ENCODE measurements around the gene AGAP2.
"Not testable (repeated sequence)": the region's sequence is repeated elsewhere in the genome, so short reads cannot be mapped to it uniquely, and the experiment has no call there.

The AGAP2 gene

DNA sequence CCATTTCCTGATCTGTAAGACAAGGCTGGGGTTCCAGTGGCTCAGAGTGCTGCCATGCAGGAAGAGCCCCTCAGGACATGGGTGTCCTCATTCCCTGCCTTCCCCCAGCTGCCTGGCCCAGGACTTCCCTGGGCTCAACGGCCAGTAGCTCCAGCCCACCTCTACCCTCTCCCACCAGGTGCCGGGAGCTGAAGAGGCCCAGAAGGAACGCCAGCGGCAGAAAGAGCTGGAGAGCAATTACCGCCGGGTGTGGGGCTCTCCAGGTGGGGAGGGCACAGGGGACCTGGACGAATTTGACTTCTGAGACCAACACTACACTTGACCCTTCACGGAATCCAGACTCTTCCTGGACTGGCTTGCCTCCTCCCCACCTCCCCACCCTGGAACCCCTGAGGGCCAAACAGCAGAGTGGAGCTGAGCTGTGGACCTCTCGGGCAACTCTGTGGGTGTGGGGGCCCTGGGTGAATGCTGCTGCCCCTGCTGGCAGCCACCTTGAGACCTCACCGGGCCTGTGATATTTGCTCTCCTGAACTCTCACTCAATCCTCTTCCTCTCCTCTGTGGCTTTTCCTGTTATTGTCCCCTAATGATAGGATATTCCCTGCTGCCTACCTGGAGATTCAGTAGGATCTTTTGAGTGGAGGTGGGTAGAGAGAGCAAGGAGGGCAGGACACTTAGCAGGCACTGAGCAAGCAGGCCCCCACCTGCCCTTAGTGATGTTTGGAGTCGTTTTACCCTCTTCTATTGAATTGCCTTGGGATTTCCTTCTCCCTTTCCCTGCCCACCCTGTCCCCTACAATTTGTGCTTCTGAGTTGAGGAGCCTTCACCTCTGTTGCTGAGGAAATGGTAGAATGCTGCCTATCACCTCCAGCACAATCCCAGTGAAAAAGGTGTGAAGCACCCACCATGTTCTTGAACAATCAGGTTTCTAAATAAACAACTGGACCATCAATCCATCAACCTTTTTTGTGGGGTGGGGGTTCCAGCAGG is 17.6 kb downstream of the AGAP2 start:
- no peak for DNase-seq

DNA sequence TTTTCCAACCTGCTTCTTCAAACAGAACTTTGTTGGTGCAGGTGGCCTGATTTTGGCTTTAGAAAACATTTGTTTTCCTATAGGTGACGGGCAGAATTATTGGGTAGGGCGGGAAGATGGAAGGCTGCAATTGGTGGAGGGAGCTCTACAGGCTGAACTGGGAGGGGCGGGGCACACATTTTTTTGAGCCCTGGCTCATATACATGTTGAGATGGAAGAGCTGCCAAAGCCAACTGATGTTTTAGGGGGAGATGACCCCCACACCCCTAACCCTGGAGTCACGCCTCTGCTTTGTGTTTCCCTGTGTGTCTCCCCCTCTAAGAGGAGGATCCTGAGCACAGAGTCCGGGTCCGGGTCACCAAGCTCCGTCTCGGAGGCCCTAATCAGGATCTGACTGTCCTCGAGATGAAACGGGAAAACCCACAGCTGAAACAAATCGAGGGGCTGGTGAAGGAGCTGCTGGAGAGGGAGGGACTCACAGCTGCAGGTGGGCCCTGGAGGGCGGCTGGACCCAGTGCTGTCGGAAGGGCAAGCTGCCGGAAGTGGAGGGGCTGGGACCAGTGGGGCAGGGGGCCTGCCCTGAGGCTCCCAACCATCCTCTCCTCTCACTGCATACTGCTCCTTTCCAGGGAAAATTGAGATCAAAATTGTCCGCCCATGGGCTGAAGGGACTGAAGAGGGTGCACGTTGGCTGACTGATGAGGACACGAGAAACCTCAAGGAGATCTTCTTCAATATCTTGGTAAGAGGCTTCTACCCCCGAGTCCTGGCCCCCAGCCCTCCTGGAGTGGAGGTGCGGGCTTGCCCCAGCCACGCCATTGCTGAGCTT is 18.6 kb downstream of the AGAP2 start:
- DNase-seq, result no peak

GRCh38 chr12:57718641-57719528 is 19.7 kb downstream of the AGAP2 start:
- no peak for DNase-seq

DNA sequence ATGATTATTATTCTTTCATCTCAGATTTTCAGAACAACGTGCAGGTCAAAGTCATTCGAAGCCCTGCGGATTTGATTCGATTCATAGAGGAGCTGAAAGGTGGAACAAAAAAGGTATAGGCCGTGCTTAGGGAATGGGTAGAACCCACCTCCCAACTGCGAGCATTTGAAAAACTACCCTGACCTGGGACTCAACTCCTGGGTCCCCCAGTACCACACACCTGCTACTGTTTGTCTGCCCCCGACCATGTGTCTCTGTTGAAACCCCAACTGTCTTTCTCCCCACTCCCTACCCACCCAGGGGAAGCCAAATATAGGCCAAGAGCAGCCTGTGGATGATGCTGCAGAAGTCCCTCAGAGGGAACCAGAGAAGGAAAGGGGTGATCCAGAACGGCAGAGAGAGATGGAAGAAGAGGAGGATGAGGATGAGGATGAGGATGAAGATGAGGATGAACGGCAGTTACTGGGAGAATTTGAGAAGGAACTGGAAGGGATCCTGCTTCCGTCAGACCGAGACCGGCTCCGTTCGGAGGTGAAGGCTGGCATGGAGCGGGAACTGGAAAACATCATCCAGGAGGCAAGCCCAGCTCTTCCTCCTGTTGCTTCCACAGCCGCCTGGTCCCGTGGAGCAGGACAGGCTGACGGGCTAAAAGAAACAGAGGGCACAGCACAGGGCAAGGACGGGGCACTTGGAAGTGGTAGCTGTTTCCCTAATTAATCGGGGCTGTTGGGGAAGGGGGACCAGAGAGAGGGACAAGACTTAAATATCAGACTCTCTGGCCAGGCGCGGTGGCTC is 20.5 kb downstream of the AGAP2 start:
- no peak for DNase-seq

GRCh38 chr12:57717131-57717530 is 21.4 kb downstream of the AGAP2 start:
- no peak for DNase-seq

GRCh38 chr12:57716305-57716704 is 22.2 kb downstream of the AGAP2 start:
- DNase-seq, result no peak

GRCh38 chr12:57715786-57716185 is 22.8 kb downstream of the AGAP2 start:
- no peak for DNase-seq

DNA sequence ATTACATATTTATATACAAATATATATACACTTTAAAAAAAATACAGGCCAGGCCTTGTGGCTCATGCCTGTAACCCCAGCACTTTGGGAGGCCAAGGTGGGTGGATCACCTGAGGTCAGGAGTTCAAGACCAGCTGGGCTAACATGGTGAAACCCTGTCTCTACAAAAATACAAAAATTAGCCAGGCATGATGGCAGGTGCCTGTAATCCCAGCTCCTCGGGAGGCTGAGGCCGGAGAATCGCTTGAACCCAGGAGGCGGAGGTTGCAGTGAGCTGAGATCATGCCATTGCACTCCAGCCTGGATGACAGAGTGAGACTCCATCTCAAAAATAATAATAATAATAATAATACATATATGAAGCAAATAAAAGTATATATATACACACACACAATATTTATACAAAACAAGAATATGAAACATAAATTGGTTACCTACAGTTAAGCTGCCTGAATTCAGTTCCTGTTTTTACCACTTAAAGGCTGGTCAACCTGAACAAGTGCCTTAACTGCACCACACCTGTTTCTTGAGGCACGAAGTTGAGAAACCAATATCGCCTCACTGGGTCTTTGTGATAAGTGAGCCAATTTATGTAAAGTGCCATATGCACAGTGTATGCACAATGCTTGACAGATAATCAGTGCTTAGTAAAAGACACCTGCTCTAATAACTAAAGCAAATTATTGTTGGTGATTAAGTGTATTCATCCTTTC is 23.4 kb downstream of the AGAP2 start:
- DNase-seq, result not testable (repeated sequence)

DNA sequence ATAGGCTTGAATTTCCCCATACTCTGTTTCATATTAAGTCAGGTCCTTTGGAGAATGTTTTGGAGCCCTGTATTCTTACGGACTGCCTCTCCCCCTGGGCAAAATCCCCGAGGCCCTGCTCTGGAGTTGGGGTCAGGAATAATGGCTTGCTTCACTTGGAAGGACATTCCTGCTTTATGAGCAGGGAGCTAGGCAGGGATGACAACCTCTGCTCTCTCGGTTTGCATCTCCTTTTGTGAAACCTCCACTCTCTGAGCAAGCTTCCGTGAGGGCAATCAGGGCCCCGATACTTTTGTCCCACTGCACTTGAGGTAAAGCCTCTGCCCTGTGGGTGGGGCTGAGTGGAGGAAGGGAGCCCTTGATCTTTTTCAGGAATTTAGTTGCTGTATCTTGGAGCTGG is 25.3 kb downstream of the AGAP2 start:
- no peak for DNase-seq

DNA sequence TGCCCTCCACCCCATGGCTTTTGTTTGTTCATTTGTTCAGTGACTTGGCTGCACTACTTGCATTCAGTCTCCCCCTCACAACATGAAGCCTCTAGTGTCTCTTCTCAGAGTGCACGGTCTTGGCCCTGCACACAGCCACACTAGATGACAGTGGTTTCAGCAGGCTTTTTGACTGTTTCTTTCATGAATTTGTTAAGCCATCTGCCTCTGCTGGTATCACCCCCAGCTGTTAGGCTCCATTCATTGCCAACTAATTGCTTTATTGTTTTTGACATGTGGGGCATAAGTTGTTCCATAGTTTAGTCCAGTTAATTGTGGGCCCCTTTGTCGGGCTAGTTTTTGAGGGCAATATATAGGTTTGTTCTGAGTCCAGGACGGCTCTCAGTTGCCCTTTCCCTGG is 25.8 kb downstream of the AGAP2 start:
- no peak for DNase-seq

DNA sequence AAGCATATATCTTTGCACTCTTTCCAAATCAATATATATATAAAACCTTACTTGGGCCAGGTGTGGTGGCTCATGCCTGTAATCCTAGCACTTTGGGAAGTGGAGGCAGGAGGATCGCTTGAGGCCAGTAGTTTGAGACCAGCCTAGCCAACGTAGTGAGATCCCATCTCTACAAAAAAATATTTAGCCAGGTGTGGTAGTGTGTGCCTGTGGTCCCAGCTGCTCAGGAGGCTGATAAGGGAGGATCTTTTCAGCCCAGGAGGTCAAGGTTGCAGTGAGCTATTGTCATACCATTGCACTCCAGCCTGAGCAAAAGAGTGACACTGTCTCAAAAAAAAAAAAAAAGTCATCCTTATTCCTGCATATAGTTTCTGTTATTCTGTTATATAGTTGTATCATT is 30.2 kb downstream of the AGAP2 start:
- DNase-seq, result no peak

DNA sequence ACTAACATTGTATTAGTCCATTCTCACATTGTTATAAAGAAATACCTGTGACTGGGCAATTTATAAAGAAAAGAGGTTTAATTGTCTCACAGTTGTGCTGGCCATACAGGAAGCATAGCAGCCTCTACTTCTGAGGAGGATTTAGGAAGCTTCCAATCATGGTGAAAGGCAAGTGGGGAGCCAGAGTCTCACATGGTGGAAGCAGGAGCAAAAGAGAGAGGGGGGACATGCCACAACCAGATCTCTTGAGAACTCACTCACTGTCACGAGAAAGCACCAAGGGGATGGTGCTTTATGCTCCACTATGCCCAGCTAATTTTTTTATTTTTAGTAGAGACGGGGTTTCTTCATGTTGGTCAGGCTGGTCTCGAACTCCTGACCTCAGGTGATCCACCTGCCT is 31.3 kb downstream of the AGAP2 start:
- no peak for DNase-seq

DNA sequence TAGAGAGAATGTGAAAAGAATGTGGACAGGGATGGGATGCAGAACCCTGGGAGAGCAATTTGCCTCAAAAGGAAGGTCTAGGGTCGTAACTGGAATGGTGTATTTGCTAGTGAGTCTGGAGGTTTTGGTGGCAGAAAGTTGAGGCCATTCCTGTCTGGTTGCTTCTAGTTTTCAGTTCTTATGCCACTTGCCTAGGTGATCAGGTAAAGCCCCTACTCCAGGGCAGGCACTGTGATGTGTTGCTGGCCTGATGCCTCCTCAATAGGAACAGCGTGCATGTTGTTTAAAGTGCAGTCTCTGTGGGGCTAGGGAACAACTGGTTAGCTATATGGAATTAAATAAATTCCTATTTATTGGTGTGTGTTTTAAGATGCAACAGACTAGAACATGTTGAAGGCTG is 38.2 kb downstream of the AGAP2 start:
- DNase-seq, result no peak

- DNase-seq, result no peak
Observed at GRCh38 chr12:57698414-57698813, 40.1 kb downstream of the AGAP2 start.

GRCh38 chr12:57697076-57697475 is 41.5 kb downstream of the AGAP2 start:
- DNase-seq, result no peak

- no peak for DNase-seq
Observed at GRCh38 chr12:57695770-57696432, 42.6 kb downstream of the AGAP2 start.

DNA sequence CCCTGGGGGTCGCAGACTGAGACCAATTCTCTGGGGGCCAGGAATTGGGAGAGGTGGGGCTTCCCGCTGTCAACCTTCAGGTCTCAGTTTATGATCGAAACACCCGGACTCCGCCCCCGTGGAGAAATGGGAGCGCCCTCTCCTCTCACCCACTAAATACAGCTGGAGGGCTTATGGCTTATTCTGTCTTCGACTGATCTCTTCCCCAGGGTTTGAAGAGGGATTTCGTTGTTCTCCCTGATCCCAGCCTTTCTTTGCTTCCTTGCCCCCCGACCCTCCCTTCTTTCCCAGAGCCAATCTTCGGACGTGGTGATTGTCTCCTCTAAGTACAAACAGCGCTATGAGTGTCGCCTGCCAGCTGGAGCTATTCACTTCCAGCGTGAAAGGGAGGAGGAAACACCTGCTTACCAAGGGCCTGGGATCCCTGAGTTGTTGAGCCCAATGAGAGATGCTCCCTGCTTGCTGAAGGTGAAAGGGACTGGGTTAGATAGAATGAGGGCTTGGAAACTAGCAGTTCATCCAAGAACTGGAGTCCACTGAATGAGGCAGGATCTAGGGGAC is 44.0 kb downstream of the AGAP2 start:
- peak; percentile 51 for DNase-seq

- DNase-seq, result peak; percentile 100
Observed at GRCh38 chr12:57693659-57694458, 44.7 kb downstream of the AGAP2 start, which contains the start of gene OS9. Gene OS9, plus strand, starts transcription at chr12:57694132. Its CDS starts 30 bp downstream, at chr12:57694162.

- no peak for DNase-seq
Observed at GRCh38 chr12:57693317-57693658, 45.3 kb downstream of the AGAP2 start.
